GM18498 (cell line): Measurements from ENCODE around the gene ADAR.
A peak's percentile ranks its signal among the peaks of the same experiment; 100 is the strongest.

Source experiments
- ATAC-seq: cut with Tn5 transposase; IDR thresholded peaks from one replicate; pipeline ENCODE4 v1.9.1; 2021; ENCODE audit warnings: mild to moderate bottlenecking, moderate library complexity; ENCODE audit not compliant: unreplicated experiment

ADAR gene

DNA sequence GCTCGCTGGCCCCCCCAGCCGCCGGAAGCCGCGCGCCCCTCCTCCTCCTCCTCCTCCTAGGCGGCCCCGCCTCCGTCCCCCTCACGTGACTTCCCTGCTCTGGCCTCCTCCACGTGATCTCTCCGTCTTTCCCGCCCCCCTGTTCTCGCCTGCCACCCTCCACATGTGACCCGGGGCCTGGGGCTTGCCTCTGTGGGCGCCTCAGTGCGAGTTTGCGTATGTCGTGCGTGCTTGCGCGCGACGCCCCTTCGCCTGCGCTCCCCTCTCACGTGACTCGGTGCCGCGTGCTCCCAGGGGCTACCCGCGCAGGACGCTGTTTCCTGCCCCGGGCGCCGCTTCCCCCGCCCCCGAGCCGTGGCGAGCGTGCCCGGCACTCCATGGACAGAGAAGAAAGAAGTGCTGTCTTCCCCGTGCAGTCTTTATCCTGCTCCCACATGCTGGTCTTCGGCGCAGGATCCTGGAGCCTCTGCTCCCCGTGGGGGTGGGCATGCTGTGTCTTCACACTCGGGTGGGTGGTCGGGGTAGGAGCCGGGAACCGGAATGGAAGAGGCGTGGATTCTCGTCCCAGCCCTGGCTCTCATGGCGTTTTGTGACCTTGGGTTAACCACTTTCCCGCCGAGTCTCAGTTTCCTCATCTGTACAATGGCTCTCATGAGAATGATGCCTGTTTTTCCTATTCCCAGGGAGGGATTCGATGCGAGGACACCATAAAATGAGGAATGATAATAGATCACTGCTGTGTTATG lies 49.1 kb downstream of the ADAR start:
- peak; percentile 90 for ATAC-seq

DNA sequence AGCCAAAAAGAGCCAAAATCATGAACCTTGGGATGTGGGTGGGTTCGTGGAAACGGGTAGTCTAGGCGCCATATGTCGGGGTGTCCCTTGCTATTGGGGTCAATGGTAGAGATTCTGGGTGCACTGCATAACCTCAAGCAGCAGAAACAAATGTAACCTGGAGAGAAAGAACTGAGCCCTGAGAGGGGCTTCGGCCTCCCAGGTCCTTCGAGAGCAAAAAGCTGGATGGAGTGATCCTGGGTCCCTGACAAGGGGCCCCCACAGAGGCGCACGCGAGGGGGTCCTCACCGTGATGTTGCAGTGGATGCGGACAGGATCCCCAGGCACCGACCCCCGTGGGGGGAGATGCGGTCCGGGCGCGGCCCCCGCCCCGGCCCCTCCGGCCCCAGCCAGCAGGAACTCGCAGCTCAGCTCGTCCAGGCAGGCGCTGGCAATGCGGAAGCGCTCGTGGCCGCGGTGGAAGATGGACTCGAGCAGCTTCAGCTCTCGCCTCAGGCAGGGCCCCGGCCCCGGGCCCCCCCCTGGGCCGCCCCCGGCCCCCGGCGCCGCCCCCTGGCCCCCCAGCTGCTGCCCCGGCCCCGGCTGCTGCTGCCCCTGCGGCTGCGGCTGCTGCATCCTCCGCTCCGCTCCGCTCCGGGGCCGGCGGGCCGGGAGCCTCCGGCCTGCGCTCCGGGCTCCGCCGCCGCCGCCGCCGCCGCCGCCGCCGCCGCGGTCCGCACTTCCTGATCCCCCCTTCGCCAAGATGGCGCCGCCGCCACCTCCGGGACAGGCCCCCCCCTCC lies 49.9 kb downstream of the ADAR start, which contains the start of gene UBE2Q1:
UBE2Q1 (minus strand) TSS at position 724 of the 781 bp plus-strand sequence; CDS start at position 615, 109 bp downstream.
- peak; percentile 15 for ATAC-seq

DNA sequence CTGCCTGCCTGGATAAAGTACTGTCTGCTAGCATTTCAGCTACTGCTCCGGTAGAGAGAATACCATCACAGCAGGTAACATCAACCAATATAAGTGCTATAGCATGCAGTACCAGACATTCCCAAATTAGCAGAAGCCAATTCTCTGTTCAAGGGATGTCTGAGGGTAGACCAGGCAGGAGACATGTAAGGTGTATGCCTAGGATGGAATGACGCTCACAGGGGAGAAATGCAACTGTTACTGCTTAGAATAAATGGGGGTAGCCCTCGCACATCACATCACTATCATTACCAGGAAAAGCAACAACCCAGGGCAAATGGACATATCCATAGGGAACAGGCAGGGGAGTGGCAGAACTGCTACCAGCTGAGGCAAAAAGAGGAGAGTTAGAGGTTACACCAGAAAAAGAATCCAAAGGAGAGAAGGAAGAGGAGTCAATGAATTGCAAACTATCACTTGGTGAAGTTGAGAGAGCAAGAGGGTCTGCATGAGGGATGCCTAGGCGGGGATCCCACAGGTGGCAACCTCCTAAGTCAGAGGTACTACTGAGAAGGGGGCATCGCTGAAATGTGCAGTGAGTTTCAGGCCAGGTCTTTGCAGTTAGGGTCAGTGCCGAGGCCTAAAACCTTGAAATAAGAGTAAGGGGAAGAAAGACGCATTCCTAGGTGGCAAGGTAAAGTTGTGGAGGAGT lies 50.6 kb downstream of the ADAR start:
- ATAC-seq: no peak

DNA sequence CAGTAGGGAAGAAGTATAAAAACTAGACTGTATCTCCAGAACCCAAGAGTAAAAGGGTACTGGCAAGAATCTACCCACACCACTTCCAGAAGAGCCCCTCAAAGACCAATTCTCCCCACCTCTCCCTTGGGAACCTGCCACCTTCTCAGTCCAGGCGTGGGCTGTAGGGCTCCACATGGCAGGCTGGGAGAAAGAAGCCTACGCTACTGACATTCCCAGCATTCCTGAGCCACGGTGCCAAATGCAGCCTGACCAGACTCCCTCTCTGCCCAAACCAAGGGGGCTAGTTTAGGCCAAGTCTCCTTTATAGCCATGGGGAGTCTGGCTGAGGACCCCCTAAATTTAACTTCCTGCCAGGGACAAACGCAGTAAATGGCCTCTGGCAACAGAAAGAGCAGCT lies 51.6 kb downstream of the ADAR start:
- ATAC-seq: no peak

- no peak for ATAC-seq
Observed at GRCh38 chr1:154553056-154554030, 54.6 kb downstream of the ADAR start.

GRCh38 chr1:154552036-154552435 lies 56.0 kb downstream of the ADAR start:
- no peak for ATAC-seq

DNA sequence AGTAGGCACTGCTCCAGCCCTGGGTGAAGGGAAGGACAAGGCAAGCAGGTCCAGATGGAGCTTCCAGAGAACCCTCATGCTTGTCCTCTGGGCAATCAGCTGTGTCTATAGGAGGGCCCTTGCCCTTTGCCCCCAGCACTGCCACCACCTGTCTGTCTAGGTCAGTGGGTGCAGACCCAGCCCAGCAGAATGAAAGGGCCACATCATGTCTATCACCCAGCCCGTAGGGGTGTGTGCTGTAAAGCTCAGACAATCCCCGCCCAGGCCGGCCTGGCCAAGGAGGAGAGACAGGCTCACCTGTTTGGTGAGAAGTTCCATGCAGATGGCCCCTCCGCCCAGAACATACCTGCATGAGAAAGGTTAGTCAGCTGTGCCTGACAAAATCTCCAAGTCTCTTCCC lies 56.5 kb downstream of the ADAR start:
- ATAC-seq: no peak

GRCh38 chr1:154550657-154551056 lies 57.3 kb downstream of the ADAR start:
- no peak for ATAC-seq

DNA sequence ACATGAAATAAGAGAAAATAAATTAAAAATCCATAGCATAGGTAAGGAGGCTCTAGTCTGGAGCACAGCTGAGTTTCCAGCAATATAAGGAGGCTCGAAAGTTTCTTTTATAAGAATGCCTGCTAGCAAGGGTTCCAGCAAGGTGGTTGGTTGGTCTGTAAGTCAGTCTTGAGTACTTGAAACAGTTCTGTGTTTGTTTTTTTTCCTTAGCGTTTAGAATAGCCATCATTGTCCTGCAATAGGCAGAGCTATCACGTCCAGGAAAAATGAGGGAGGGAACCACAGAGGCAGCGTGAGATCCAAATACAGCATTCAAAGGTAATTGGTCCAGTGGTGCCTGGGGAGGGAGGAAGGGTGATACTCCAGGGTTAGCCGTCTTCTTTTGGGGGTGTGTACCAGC lies 57.9 kb downstream of the ADAR start:
- no peak for ATAC-seq

- ATAC-seq: no peak
Observed at GRCh38 chr1:154549202-154549770, 58.7 kb downstream of the ADAR start.

- no peak for ATAC-seq
Observed at GRCh38 chr1:154548028-154548427, 60.0 kb downstream of the ADAR start.

GRCh38 chr1:154547105-154547732 lies 60.8 kb downstream of the ADAR start:
- no peak for ATAC-seq

DNA sequence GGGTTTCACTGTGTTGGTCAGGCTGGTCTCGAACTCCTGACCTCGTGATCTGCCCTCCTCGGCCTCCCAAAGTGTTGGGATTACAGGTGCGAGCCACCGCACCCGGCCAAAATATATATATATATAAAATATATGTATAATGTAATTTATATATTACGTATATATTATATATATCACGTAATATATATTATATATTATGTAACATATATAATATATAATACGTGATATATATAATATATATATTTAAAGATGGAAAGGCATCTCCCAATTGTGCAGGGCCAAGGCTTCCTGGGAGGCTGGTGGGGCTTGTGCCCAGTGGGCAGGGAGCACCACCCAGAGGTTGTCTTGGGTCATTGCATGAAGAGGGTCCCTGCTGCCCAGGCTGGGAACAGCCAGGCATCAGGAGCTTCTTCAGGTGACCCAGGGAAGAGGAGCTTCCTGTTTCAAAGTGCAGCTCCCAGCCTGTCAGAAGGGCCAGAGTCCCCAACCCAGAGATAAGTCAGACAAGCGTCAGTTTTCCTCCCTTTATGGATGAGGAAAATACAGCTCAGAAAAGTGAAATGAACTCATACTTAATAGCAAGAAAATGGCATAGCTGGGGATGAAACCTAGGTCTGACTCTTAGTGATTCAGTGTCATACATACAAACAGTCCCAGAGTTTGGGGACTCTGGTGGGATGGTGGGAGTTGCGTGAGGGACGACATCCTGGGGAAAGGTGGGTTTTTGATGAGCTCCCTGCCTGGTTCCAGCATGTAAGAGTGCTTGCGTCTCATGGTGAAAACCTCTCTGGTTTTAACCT lies 61.5 kb downstream of the ADAR start:
- ATAC-seq: peak; percentile 44

- no peak for ATAC-seq
Observed at GRCh38 chr1:154541231-154541630, 66.8 kb downstream of the ADAR start.

- no peak for ATAC-seq
Observed at GRCh38 chr1:154539486-154540483, 68.2 kb downstream of the ADAR start.

DNA sequence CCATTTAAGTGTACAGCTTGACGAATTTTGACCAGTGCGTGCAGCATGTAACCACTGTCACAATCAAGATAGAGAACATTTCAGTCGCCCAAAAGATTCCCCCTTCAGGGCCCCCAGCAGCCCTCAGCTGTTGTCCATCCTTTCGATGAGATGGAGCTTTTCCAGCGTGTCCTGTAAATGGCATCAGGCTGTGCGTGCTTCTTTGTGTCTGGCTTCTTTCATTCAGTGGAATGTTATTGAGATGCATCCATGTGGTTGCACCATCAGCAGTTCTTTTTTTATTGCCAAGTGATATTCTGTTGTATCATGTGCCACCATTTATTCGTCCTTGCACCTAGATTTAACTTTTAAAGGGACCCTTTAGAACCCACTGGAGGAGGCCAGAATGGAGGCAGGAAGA lies 71.4 kb downstream of the ADAR start:
- no peak for ATAC-seq

- no peak for ATAC-seq
Observed at GRCh38 chr1:154533952-154534844, 73.8 kb downstream of the ADAR start.
